Gastrocnemius medialis (tissue), 4 donors: ENCODE data around the gene AMBRA1. TPM values are rescaled to one million over a fixed set of nuclear protein-coding genes. Genes with fewer than 3 reads are reported as not detected.

Source experiments
- ATAC-seq, 2 donors: fragments of 150-250 bp; one replicate each; pipeline ENCODE4 v1.9.1; 2016
- DNase-seq, 2 donors: peaks; one replicate each; pipeline ENCODE4 v3.0.0-alpha.2; 2019
- H3K27ac ChIP-seq, 4 donors: fragments of 200-600 bp; sonication (generic); 1 replicate in 1 of 4; 2 replicates in 3 of 4; pipeline ENCODE4 v1.5.1; 2016 to 2018; ENCODE audit warnings: mild to moderate bottlenecking in 2 of 4, moderate library complexity in 1 of 4
- H3K27me3 ChIP-seq, 3 donors: fragments of 200-600 bp; sonication (generic) in 2 of 3; 1 replicate in 1 of 3; 2 replicates in 2 of 3; pipeline versions ENCODE4 v1.5.1 to v1.6.0; 2016 to 2019; ENCODE audit warnings: mild to moderate bottlenecking in 1 of 3, moderate library complexity in 1 of 3
- H3K36me3 ChIP-seq, 2 donors: fragments of 200-600 bp; sonication (generic) in 1 of 2; one replicate each; pipeline ENCODE4 v1.5.1; 2017 to 2018
- H3K4me1 ChIP-seq, 2 donors: fragments of 200-600 bp; sonication (generic) in 1 of 2; one replicate each; pipeline ENCODE4 v1.5.1; 2016 to 2017; ENCODE audit warnings: mild to moderate bottlenecking in 2 of 2
- H3K4me3 ChIP-seq, 4 donors: fragments of 200-600 bp; sonication (generic) in 3 of 4; 1 replicate in 1 of 4; 2 replicates in 3 of 4; pipeline ENCODE4 v1.5.1; 2016 to 2019; ENCODE audit warnings: mild to moderate bottlenecking in 2 of 4
- H3K9me3 ChIP-seq, 3 donors: fragments of 200-600 bp; sonication (generic) in 2 of 3; 1 replicate in 1 of 3; 2 replicates in 2 of 3; pipeline ENCODE4 v1.5.1; 2016 to 2019
- CTCF ChIP-seq, 5 experiments: fragments of 450-650 bp in 3 of 5; fragments of 200-600 bp in 2 of 5; sonication (generic) in 2 of 5; IDR thresholded peaks in 4 of 5; conservative IDR thresholded peaks in 1 of 5; 1 replicate in 4 of 5; 2 replicates in 1 of 5; pipeline ENCODE4 v1.5.1; 2016 to 2019; ENCODE audit warnings: antibody characterized with exemption in 5 of 5, mild to moderate bottlenecking in 3 of 5, moderate library complexity in 3 of 5
- POLR2A ChIP-seq, 2 donors: fragments of 450-650 bp; IDR thresholded peaks; one replicate each; pipeline ENCODE4 v1.6.1; 2017; ENCODE audit warnings: antibody characterized with exemption in 2 of 2, mild to moderate bottlenecking in 2 of 2, moderate library complexity in 2 of 2
- in situ Hi-C, 4 donors: fragments of 200-750 bp; cut with MboI; loops; one replicate each; pipeline versions ENCODE4 v1.15.0 to v1.8.0; 2017; ENCODE audit warnings: low sequenced_read_pairs in 4 of 4
- intact Hi-C: fragments of 100-400 bp; cut with DNase I; formaldehyde crosslinking; loops from one replicate; pipeline ENCODE4 v1.15.1; 2023; ENCODE audit warnings: low total_unique reads
- total RNA-seq, 4 donors: library from RNA; depleted of rRNA; stranded (reverse); fragments of >200 nt; gene quantifications; one replicate each; pipeline versions ENCODE4 v1.1.0 to v1.2.3, GENCODE V29; 2016

AMBRA1 gene
- total RNA-seq, 4 donors from 2014 or later, result 17.3 to 24.3 (median 20.7) TPM

GRCh38 chr11:46352063-46352841 lies 241.6 kb downstream of the AMBRA1 start:
- in situ Hi-C loops, result no loop called here
- Histone ChIP-seq H3K9me3 (no peaks in the 10 kb centered on the region), H3K27ac (peak overlapping the region; percentile 68 to 79 (median 74)), H3K4me3 (peak overlapping the region; percentile 32 to 46 (median 38)), H3K4me1 (peaks cover 23 to 31% of the 10 kb centered on the region in 2 donors), H3K36me3 (no peaks in the 10 kb centered on the region), H3K27me3 (no peaks in the 10 kb centered on the region)
- intact Hi-C loops, result loop anchor here (1.0 kb wide), 1 partner anchor 15 kb away; no protein-coding TSS in a partner anchor
- ATAC-seq, result peak; percentile 59 to 75
- no peak for TF ChIP-seq POLR2A (IDR thresholded peaks at IDR 0.05)
- TF ChIP-seq CTCF (IDR thresholded peaks at IDR 0.05 in 4 of 5, conservative IDR thresholded peaks at IDR 0.05 in 1 of 5), result peak; percentile 95 to 99 (median 99)
- peak; percentile 46 to 76 for DNase-seq

- TF ChIP-seq CTCF (IDR thresholded peaks at IDR 0.05 in 4 of 5, conservative IDR thresholded peaks at IDR 0.05 in 1 of 5), result no peak
- TF ChIP-seq POLR2A (IDR thresholded peaks at IDR 0.05), result no peak
- DNase-seq (no peak), ATAC-seq (no peak)
- H3K27me3 ChIP-seq, result no peaks in the 10 kb centered on the region
- H3K27ac ChIP-seq, result peak overlapping the region; percentile 68 to 79 (median 74)
- intact Hi-C loops (loop anchor here (1.0 kb wide), 1 partner anchor 16 kb away; no protein-coding TSS in a partner anchor), in situ Hi-C loops (no loop called here)
- H3K9me3 ChIP-seq, result no peaks in the 10 kb centered on the region
- no peak overlapping the region for H3K4me3 ChIP-seq
- peaks cover 23 to 35% of the 10 kb centered on the region in 2 donors for H3K4me1 ChIP-seq
- no peaks in the 10 kb centered on the region for H3K36me3 ChIP-seq
Measured at GRCh38 chr11:46351606-46352005, 242.2 kb downstream of the AMBRA1 start.

- Histone ChIP-seq H3K36me3 (no peaks in the 10 kb centered on the region), H3K27me3 (no peaks in the 10 kb centered on the region), H3K4me3 (no peak overlapping the region), H3K4me1 (peaks cover 23 to 37% of the 10 kb centered on the region in 2 donors), H3K9me3 (no peaks in the 10 kb centered on the region), H3K27ac (peak overlapping the region in 3 of 4 donors; percentile 71 to 79 (median 77))
- DNase-seq (no peak), ATAC-seq (no peak)
- TF ChIP-seq POLR2A (IDR thresholded peaks at IDR 0.05) (no peak), CTCF (IDR thresholded peaks at IDR 0.05 in 4 of 5, conservative IDR thresholded peaks at IDR 0.05 in 1 of 5) (no peak)
- intact Hi-C loops, result no loop called here
- in situ Hi-C loops, result no loop called here
Measured at GRCh38 chr11:46351148-46351547, 242.7 kb downstream of the AMBRA1 start.

GRCh38 chr11:46350695-46351094 lies 243.1 kb downstream of the AMBRA1 start:
- no peak for TF ChIP-seq CTCF (IDR thresholded peaks at IDR 0.05 in 4 of 5, conservative IDR thresholded peaks at IDR 0.05 in 1 of 5)
- Histone ChIP-seq H3K4me1 (peaks cover 23 to 37% of the 10 kb centered on the region in 2 donors), H3K27ac (peak overlapping the region in 3 of 4 donors; percentile 71 to 79 (median 77)), H3K4me3 (no peak overlapping the region), H3K27me3 (no peaks in the 10 kb centered on the region), H3K36me3 (no peaks in the 10 kb centered on the region), H3K9me3 (no peaks in the 10 kb centered on the region)
- in situ Hi-C loops, result no loop called here
- intact Hi-C loops, result no loop called here
- no peak for ATAC-seq
- DNase-seq, result no peak
